Measurements from ENCODE around the gene HS3ST5. TPM values are rescaled to one million over a fixed set of nuclear protein-coding genes. Genes with fewer than 3 reads are reported as not detected.
"Not testable (repeated sequence)": the region's sequence is repeated elsewhere in the genome, so short reads cannot be mapped to it uniquely, and the experiment has no call there.

Gene HS3ST5
- total RNA-seq, 1 experiment from 2014 or later: 0.29 TPM

GRCh38 chr6:114153448-114153847, 189.4 kb downstream of the HS3ST5 start:
- intact Hi-C loops (cut with micrococcal nuclease; ENCODE audit: unreplicated experiment): no loop called here

GRCh38 chr6:114151064-114151690, 191.6 kb downstream of the HS3ST5 start:
- Mint-ChIP-seq H3K4me3 (ENCODE audit: unreplicated experiment) (no peak overlapping the region), H3K27ac (ENCODE audit: unreplicated experiment) (no peak overlapping the region), H3K4me1 (ENCODE audit: low read depth, unreplicated experiment) (peaks cover 7% of the 10 kb centered on the region), H3K36me3 (ENCODE audit: insufficient read depth, unreplicated experiment) (no peaks in the 10 kb centered on the region), H3K9me3 (ENCODE audit: unreplicated experiment) (no peaks in the 10 kb centered on the region), H3K27me3 (ENCODE audit: insufficient read depth, unreplicated experiment) (no peaks in the 10 kb centered on the region)
- CTCF ChIA-PET: no interaction called here
- intact Hi-C loops (cut with micrococcal nuclease; ENCODE audit: unreplicated experiment): no loop called here
- no peak for DNase-seq
- Histone ChIP-seq H3K4me1 (peaks cover 8% of the 10 kb centered on the region; the same call in 1 of the 2 replicates), H3K36me3 (ENCODE audit: control insufficient read depth, insufficient read depth, low read length) (no peaks in the 10 kb centered on the region), H3K27me3 (replicated peaks; ENCODE audit: control insufficient read depth, insufficient read depth, low read length) (no peaks in the 10 kb centered on the region), H3K4me3 (ENCODE audit: low read depth, low read length) (no peak overlapping the region), H3K9me3 (no peaks in the 10 kb centered on the region)
- POLR2A ChIA-PET: no interaction called here
- no TSS peak for BruUV-seq (replicated peaks)
- TF ChIP-seq CTCF (IDR thresholded peaks at IDR 0.05; ENCODE audit: insufficient read depth in 1 of 2, low read depth in 1 of 2, low read length in 1 of 2, severe bottlenecking in 1 of 2, unreplicated experiment in 1 of 2): no peak

More at GRCh38 chr6:114153448-114153847, 189.4 kb downstream of the HS3ST5 start:
- Mint-ChIP-seq H3K27ac (ENCODE audit: unreplicated experiment) (no peak overlapping the region), H3K4me3 (ENCODE audit: unreplicated experiment) (no peak overlapping the region), H3K36me3 (ENCODE audit: insufficient read depth, unreplicated experiment) (no peaks in the 10 kb centered on the region), H3K9me3 (ENCODE audit: unreplicated experiment) (no peaks in the 10 kb centered on the region), H3K4me1 (ENCODE audit: low read depth, unreplicated experiment) (peaks cover 14% of the 10 kb centered on the region), H3K27me3 (ENCODE audit: insufficient read depth, unreplicated experiment) (no peaks in the 10 kb centered on the region)
- no peak for TF ChIP-seq CTCF (IDR thresholded peaks at IDR 0.05; ENCODE audit: insufficient read depth in 1 of 2, low read depth in 1 of 2, low read length in 1 of 2, severe bottlenecking in 1 of 2, unreplicated experiment in 1 of 2)
- Histone ChIP-seq H3K9me3 (no peaks in the 10 kb centered on the region), H3K4me3 (ENCODE audit: low read depth, low read length) (no peak overlapping the region), H3K36me3 (ENCODE audit: control insufficient read depth, insufficient read depth, low read length) (no peaks in the 10 kb centered on the region), H3K27me3 (replicated peaks; ENCODE audit: control insufficient read depth, insufficient read depth, low read length) (no peaks in the 10 kb centered on the region), H3K4me1 (no peaks in the 10 kb centered on the region)
- DNase-seq: no peak
- ChIA-PET POLR2A (no interaction called here), CTCF (interaction anchor here (1.1 kb wide), 1 partner anchor 158 kb away, joined by 3 read pairs; no protein-coding TSS in a partner anchor)
- no TSS peak for BruUV-seq (replicated peaks)

GRCh38 chr6:114149182-114149581, 193.6 kb downstream of the HS3ST5 start:
- H3K27ac Mint-ChIP-seq (ENCODE audit: unreplicated experiment); H3K27me3 ChIP-seq (replicated peaks; ENCODE audit: control insufficient read depth, insufficient read depth, low read length); BruUV-seq (replicated peaks); H3K9me3 ChIP-seq; H3K27me3 Mint-ChIP-seq (ENCODE audit: insufficient read depth, unreplicated experiment); H3K36me3 ChIP-seq (ENCODE audit: control insufficient read depth, insufficient read depth, low read length); CTCF ChIA-PET; H3K9me3 Mint-ChIP-seq (ENCODE audit: unreplicated experiment); H3K4me3 ChIP-seq (ENCODE audit: low read depth, low read length); POLR2A ChIA-PET; DNase-seq; H3K4me3 Mint-ChIP-seq (ENCODE audit: unreplicated experiment); H3K36me3 Mint-ChIP-seq (ENCODE audit: insufficient read depth, unreplicated experiment): not testable (repeated sequence)
- peaks cover 22% of the 10 kb centered on the region for H3K4me1 ChIP-seq
- peaks cover 22% of the 10 kb centered on the region for H3K4me1 Mint-ChIP-seq (ENCODE audit: low read depth, unreplicated experiment)
- intact Hi-C loops (cut with micrococcal nuclease; ENCODE audit: unreplicated experiment): loop anchor here (10.0 kb wide), 1 partner anchor 696 kb away; no protein-coding TSS in a partner anchor
